Duodenal mucosa (tissue), 2 donors: ENCODE results near the gene FTHL17.

Experiments used
- H3K27ac ChIP-seq: one replicate; pipeline ENCODE4 v1.7.0; 2013; ENCODE audit warnings: low read depth, low read length
- H3K27me3 ChIP-seq, 2 donors: one replicate each; pipeline ENCODE4 v1.7.0; 2013; ENCODE audit warnings: low read length in 2 of 2, control low read depth in 1 of 2; ENCODE audit not compliant: insufficient read depth in 2 of 2, control insufficient read depth in 1 of 2
- H3K36me3 ChIP-seq, 2 donors: one replicate each; pipeline ENCODE4 v1.7.0; 2013; ENCODE audit warnings: low read length in 2 of 2, control low read depth in 1 of 2; ENCODE audit not compliant: insufficient read depth in 2 of 2, control insufficient read depth in 1 of 2
- H3K4me1 ChIP-seq, 2 donors: one replicate each; pipeline ENCODE4 v1.7.0; 2013; ENCODE audit warnings: low read length in 2 of 2, control low read depth in 1 of 2; ENCODE audit not compliant: insufficient read depth in 2 of 2, control insufficient read depth in 1 of 2
- H3K4me3 ChIP-seq, 2 donors: one replicate each; pipeline ENCODE4 v1.7.0; 2013; ENCODE audit warnings: low read length in 2 of 2, low read depth in 1 of 2
- H3K9ac ChIP-seq, 2 donors: one replicate each; pipeline ENCODE4 v1.7.0; 2013; ENCODE audit warnings: low read length in 2 of 2, low read depth in 1 of 2
- H3K9me3 ChIP-seq, 2 donors: one replicate each; pipeline ENCODE4 v1.7.0; 2013; ENCODE audit warnings: low read length in 2 of 2, control low read depth in 1 of 2; ENCODE audit not compliant: control insufficient read depth in 1 of 2

The FTHL17 gene

GRCh38 chrX:31092476-31092875 lies 20.6 kb upstream of the FTHL17 start:
- no peak overlapping the region for H3K9ac ChIP-seq
- no peaks in the 10 kb centered on the region for H3K27me3 ChIP-seq
- no peak overlapping the region for H3K27ac ChIP-seq
- H3K4me3 ChIP-seq, result no peak overlapping the region
- no peaks in the 10 kb centered on the region for H3K4me1 ChIP-seq
- H3K36me3 ChIP-seq, result no peaks in the 10 kb centered on the region
- H3K9me3 ChIP-seq, result no peaks in the 10 kb centered on the region

- no peaks in the 10 kb centered on the region for H3K27me3 ChIP-seq
- no peak overlapping the region for H3K4me3 ChIP-seq
- H3K9ac ChIP-seq, result no peak overlapping the region
- H3K36me3 ChIP-seq, result no peaks in the 10 kb centered on the region
- H3K4me1 ChIP-seq, result no peaks in the 10 kb centered on the region
- no peaks in the 10 kb centered on the region for H3K9me3 ChIP-seq
- no peak overlapping the region for H3K27ac ChIP-seq
These were observed 20.0 kb upstream of the FTHL17 start for GRCh38 chrX:31091819-31092218.

GRCh38 chrX:31074522-31074921 lies 2.7 kb upstream of the FTHL17 start:
- no peaks in the 10 kb centered on the region for H3K36me3 ChIP-seq
- H3K9me3 ChIP-seq, result no peaks in the 10 kb centered on the region
- H3K4me3 ChIP-seq, result no peak overlapping the region
- no peaks in the 10 kb centered on the region for H3K27me3 ChIP-seq
- no peak overlapping the region for H3K27ac ChIP-seq
- no peaks in the 10 kb centered on the region for H3K4me1 ChIP-seq
- H3K9ac ChIP-seq, result no peak overlapping the region

- no peak overlapping the region for H3K27ac ChIP-seq
- H3K9me3 ChIP-seq, result peaks cover 0 to 6% of the 10 kb centered on the region in 2 donors
- no peak overlapping the region for H3K9ac ChIP-seq
These were observed 579 bp downstream of the FTHL17 start for GRCh38 chrX:31071262-31071661.

GRCh38 chrX:31070057-31070468 lies 1.8 kb downstream of the FTHL17 start:
- Histone ChIP-seq H3K4me3 (no peak overlapping the region), H3K9ac (no peak overlapping the region), H3K36me3 (no peaks in the 10 kb centered on the region), H3K27ac (no peak overlapping the region), H3K4me1 (no peaks in the 10 kb centered on the region), H3K27me3 (no peaks in the 10 kb centered on the region), H3K9me3 (peaks cover 0 to 6% of the 10 kb centered on the region in 2 donors)

More at GRCh38 chrX:31071262-31071661, 579 bp downstream of the FTHL17 start:
- no peak overlapping the region for H3K4me3 ChIP-seq
- no peaks in the 10 kb centered on the region for H3K4me1 ChIP-seq
- no peaks in the 10 kb centered on the region for H3K27me3 ChIP-seq
- no peaks in the 10 kb centered on the region for H3K36me3 ChIP-seq

GRCh38 chrX:31063114-31063513 lies 8.7 kb downstream of the FTHL17 start:
- peaks cover 0 to 6% of the 10 kb centered on the region in 2 donors for H3K9me3 ChIP-seq
- H3K27ac ChIP-seq, result no peak overlapping the region
- H3K4me3 ChIP-seq, result no peak overlapping the region
- H3K27me3 ChIP-seq, result no peaks in the 10 kb centered on the region
- H3K4me1 ChIP-seq, result no peaks in the 10 kb centered on the region
- no peaks in the 10 kb centered on the region for H3K36me3 ChIP-seq
- no peak overlapping the region for H3K9ac ChIP-seq

- Histone ChIP-seq H3K4me1 (no peaks in the 10 kb centered on the region), H3K36me3 (no peaks in the 10 kb centered on the region), H3K9ac (no peak overlapping the region), H3K4me3 (no peak overlapping the region), H3K9me3 (no peaks in the 10 kb centered on the region), H3K27ac (no peak overlapping the region), H3K27me3 (no peaks in the 10 kb centered on the region)
These were observed 10.8 kb downstream of the FTHL17 start for GRCh38 chrX:31061091-31061490.

- no peaks in the 10 kb centered on the region for H3K4me1 ChIP-seq
These were observed 11.8 kb downstream of the FTHL17 start for GRCh38 chrX:31060016-31060415.

GRCh38 chrX:31058284-31058683 lies 13.6 kb downstream of the FTHL17 start:
- no peak overlapping the region for H3K27ac ChIP-seq
- H3K4me1 ChIP-seq, result no peaks in the 10 kb centered on the region
- no peaks in the 10 kb centered on the region for H3K36me3 ChIP-seq
- no peaks in the 10 kb centered on the region for H3K27me3 ChIP-seq
- no peak overlapping the region for H3K9ac ChIP-seq
- H3K9me3 ChIP-seq, result no peaks in the 10 kb centered on the region
- no peak overlapping the region for H3K4me3 ChIP-seq

More at GRCh38 chrX:31060016-31060415, 11.8 kb downstream of the FTHL17 start:
- Histone ChIP-seq H3K4me3 (no peak overlapping the region), H3K27ac (no peak overlapping the region), H3K9ac (no peak overlapping the region), H3K36me3 (no peaks in the 10 kb centered on the region), H3K27me3 (no peaks in the 10 kb centered on the region), H3K9me3 (no peaks in the 10 kb centered on the region)

- H3K36me3 ChIP-seq, result no peaks in the 10 kb centered on the region
- no peak overlapping the region for H3K27ac ChIP-seq
- no peak overlapping the region for H3K9ac ChIP-seq
- no peaks in the 10 kb centered on the region for H3K4me1 ChIP-seq
- no peaks in the 10 kb centered on the region for H3K27me3 ChIP-seq
- H3K9me3 ChIP-seq, result no peaks in the 10 kb centered on the region
- no peak overlapping the region for H3K4me3 ChIP-seq
These were observed 14.2 kb downstream of the FTHL17 start for GRCh38 chrX:31057691-31058090.

- Histone ChIP-seq H3K27ac (no peak overlapping the region), H3K36me3 (no peaks in the 10 kb centered on the region), H3K9ac (no peak overlapping the region), H3K9me3 (no peaks in the 10 kb centered on the region), H3K4me3 (no peak overlapping the region), H3K4me1 (no peaks in the 10 kb centered on the region), H3K27me3 (no peaks in the 10 kb centered on the region)
These were observed 14.6 kb downstream of the FTHL17 start for GRCh38 chrX:31057291-31057690.
